Measurements from ENCODE around the gene SLC22A31. TPM values are rescaled to one million over a fixed set of nuclear protein-coding genes. Genes with fewer than 3 reads are reported as not detected.

Gene SLC22A31
- total and polyA plus RNA-seq, 2 experiments from 2014 or later, result 2.1 to 13.8 TPM

- TF ChIP-seq ZNF462 (CRISPR knock-in tag; IDR thresholded peaks at IDR 0.05), result no peak
- TF ChIP-seq STAT1 (IDR thresholded peaks at IDR 0.05; ENCODE audit: unreplicated experiment), result no peak
- TF ChIP-seq REST (IDR thresholded peaks at IDR 0.05; ENCODE audit: unreplicated experiment), result no peak
- TF ChIP-seq ZNF114 (CRISPR knock-in tag; IDR thresholded peaks at IDR 0.05), result no peak
Observed at GRCh38 chr16:89237733-89238132, 37.4 kb upstream of the SLC22A31 start (continued).

Data from GM23338 (cell line).